SK-N-SH (cell line): ENCODE measurements around the gene SEC23A. TPM values are rescaled to one million over a fixed set of nuclear protein-coding genes. Genes with fewer than 3 reads are reported as not detected.
A peak's percentile ranks its signal among the peaks of the same experiment; 100 is the strongest.

Experiments used
- CTCF ChIA-PET: fragments of 300-600, 350-600 bp; formaldehyde crosslinking; extraction: SDS; loops from one replicate; lab custom pipeline; 2021; lab: Yijun Ruan, JAX
- POLR2A ChIA-PET: fragments of 350-600 bp; sonication (Branson Sonifier 250); formaldehyde crosslinking; extraction: SDS; loops from one replicate; lab custom pipeline; 2020; ENCODE audit warnings: antibody characterized with exemption, inconsistent platforms; lab: Yijun Ruan, JAX
- DNase-seq: peaks from one replicate; pipeline ENCODE4 v3.0.0; 2012
- H2AFZ ChIP-seq: fragments of 200-600 bp; sonication (generic); 2 replicates; pipeline ENCODE4 v1.8.1; 2016; ENCODE audit warnings: antibody characterized with exemption, mild to moderate bottlenecking, low read depth
- H3F3A ChIP-seq: fragments of 200-600 bp; sonication (generic); replicated peaks from 2 replicates; pipeline ENCODE3; 2016; ENCODE audit warnings: antibody characterized with exemption, mild to moderate bottlenecking; ENCODE audit not compliant: insufficient read depth
- H3K27ac ChIP-seq, 2 experiments: fragments of 200-500 bp in 1 of 2; fragments of 200-600 bp in 1 of 2; sonication (Bioruptor generic) in 1 of 2; sonication (generic), shearing (Covaris generic) in 1 of 2; 2 replicates each; pipeline versions ENCODE4 v1.5.1 to v1.6.1; 2014 to 2016; ENCODE audit warnings: low read depth in 2 of 2, inconsistent platforms in 1 of 2, low read length in 1 of 2, mild to moderate bottlenecking in 1 of 2, mixed read lengths in 1 of 2
- H3K27me3 ChIP-seq: fragments of 200-600 bp; sonication (generic), shearing (Covaris generic); 2 replicates; pipeline ENCODE4 v1.6.1; 2016; ENCODE audit warnings: mixed run types; ENCODE audit not compliant: insufficient read depth
- H3K36me3 ChIP-seq, 2 experiments: fragments of 200-500 bp in 1 of 2; fragments of 200-600 bp in 1 of 2; sonication (Bioruptor generic) in 1 of 2; sonication (generic) in 1 of 2; replicated peaks in 1 of 2; 2 replicates each; pipeline versions ENCODE3 to v1.5.1; 2014 to 2016; ENCODE audit warnings: low read length in 1 of 2, mild to moderate bottlenecking in 1 of 2; ENCODE audit not compliant: insufficient read depth in 2 of 2, control insufficient read depth in 1 of 2
- H3K4me1 ChIP-seq, 2 experiments: fragments of 200-500 bp in 1 of 2; fragments of 200-600 bp in 1 of 2; sonication (Bioruptor generic) in 1 of 2; sonication (generic), shearing (Covaris generic) in 1 of 2; 2 replicates each; pipeline versions ENCODE4 v1.5.1 to v1.6.1; 2014 to 2016; ENCODE audit warnings: low read depth in 1 of 2, low read length in 1 of 2, mixed run types in 1 of 2; ENCODE audit not compliant: insufficient read depth in 2 of 2, control insufficient read depth in 1 of 2
- H3K4me2 ChIP-seq: fragments of 200-600 bp; sonication (generic), shearing (Covaris generic); 2 replicates; pipeline ENCODE4 v1.6.1; 2017; ENCODE audit warnings: mixed run types
- H3K4me3 ChIP-seq, 2 experiments: fragments of 200-500 bp in 1 of 2; fragments of 200-600 bp in 1 of 2; sonication (Bioruptor generic) in 1 of 2; sonication (generic), shearing (Covaris generic) in 1 of 2; 2 replicates each; pipeline versions ENCODE4 v1.5.1 to v1.8.1; 2014 to 2016; ENCODE audit warnings: low read depth in 2 of 2, inconsistent platforms in 1 of 2, low read length in 1 of 2, mild to moderate bottlenecking in 1 of 2, mixed read lengths in 1 of 2, moderate library complexity in 1 of 2
- H3K79me2 ChIP-seq: fragments of 200-600 bp; sonication (generic); 2 replicates; pipeline ENCODE4 v1.8.1; 2017; ENCODE audit warnings: mild to moderate bottlenecking; ENCODE audit not compliant: insufficient read depth
- H3K9ac ChIP-seq: fragments of 200-600 bp; sonication (generic); 2 replicates; pipeline ENCODE4 v1.6.1; 2017; ENCODE audit warnings: mixed run types
- H3K9me2 ChIP-seq: fragments of 200-600 bp; sonication (generic); 2 replicates; pipeline ENCODE4 v1.6.1; 2017; ENCODE audit warnings: mixed run types
- H3K9me3 ChIP-seq: fragments of 200-600 bp; sonication (generic); 2 replicates; pipeline ENCODE4 v1.6.1; 2017; ENCODE audit warnings: mixed run types, mild to moderate bottlenecking, moderate library complexity
- H4K20me1 ChIP-seq: fragments of 200-600 bp; sonication (generic); 2 replicates; pipeline ENCODE4 v1.6.1; 2017; ENCODE audit warnings: mild to moderate bottlenecking, mixed run types; ENCODE audit not compliant: insufficient read depth
- ELF1 ChIP-seq: IDR thresholded peaks from 2 replicates; pipeline ENCODE4 v1.4.0; 2012
- EZH2phosphoT487 ChIP-seq: fragments of 200-600 bp; sonication (generic); IDR thresholded peaks from 2 replicates; pipeline ENCODE4 v1.6.1; 2017; ENCODE audit warnings: low read depth, mixed run types, mild to moderate bottlenecking, antibody characterized with exemption, moderate library complexity, borderline replicate concordance
- FOXJ3 ChIP-seq: sonication (generic); formaldehyde crosslinking; IDR thresholded peaks from 2 replicates; pipeline ENCODE4 v1.5.1; 2020; ENCODE audit warnings: mild to moderate bottlenecking, missing genetic modification reagents
- GABPA ChIP-seq: IDR thresholded peaks from 2 replicates; pipeline ENCODE4 v1.4.0; 2012; ENCODE audit warnings: low read depth, mild to moderate bottlenecking
- MXI1 ChIP-seq: IDR thresholded peaks from 2 replicates; pipeline ENCODE4 v1.6.1; 2012; ENCODE audit warnings: mild to moderate bottlenecking, low read depth, low read length, improper control_type of control experiment
- NFIC ChIP-seq: IDR thresholded peaks from 2 replicates; pipeline ENCODE4 v1.4.0; 2012; ENCODE audit warnings: borderline replicate concordance
- POLR2AphosphoS5 ChIP-seq: IDR thresholded peaks from 2 replicates; pipeline ENCODE4 v1.6.1; 2012; ENCODE audit warnings: low read depth, low read length
- REST ChIP-seq: IDR thresholded peaks from 2 replicates; pipeline ENCODE4 v1.6.1; 2012; ENCODE audit warnings: mild to moderate bottlenecking, low read depth, low read length, moderate library complexity
- RFX5 ChIP-seq: IDR thresholded peaks from 2 replicates; pipeline ENCODE4 v1.6.1; 2012; ENCODE audit warnings: mild to moderate bottlenecking, improper control_type of control experiment, low read length
- RXRA ChIP-seq: IDR thresholded peaks from 2 replicates; pipeline ENCODE4 v1.4.0; 2012; ENCODE audit warnings: low read depth, mild to moderate bottlenecking, borderline replicate concordance
- TAF1 ChIP-seq: IDR thresholded peaks from 2 replicates; pipeline ENCODE4 v1.6.1; 2012; ENCODE audit warnings: low read depth, mild to moderate bottlenecking, low read length, moderate library complexity, borderline replicate concordance
- YY1 ChIP-seq: IDR thresholded peaks from 2 replicates; pipeline ENCODE4 v1.4.0; 2012; ENCODE audit warnings: low read depth, mild to moderate bottlenecking
- WGBS: methylation state at CpG from one replicate; pipeline ENCODE4 v1.1.6; 2017; ENCODE audit warnings: low lambda C conversion rate; 5-methylcytosine and 5-hydroxymethylcytosine counted together
- polyA plus RNA-seq, 3 experiments: library from polyadenylated mRNA; depleted of rRNA; stranded (reverse); fragments of >200 nt; gene quantifications; 2 replicates each; pipeline ENCODE4 v1.2.3, GENCODE V29; 2012
- TF ChIP-seq, protein P1 (sequence below): fragments of 150-350 bp; IDR thresholded peaks from 2 replicates; pipeline ENCODE4 v1.6.1; 2017; ENCODE audit warnings: antibody characterized with exemption, low read length, low read depth, borderline replicate concordance
- TF ChIP-seq, protein P2 (sequence below): IDR thresholded peaks from 2 replicates; pipeline ENCODE4 v1.4.0; 2012; ENCODE audit warnings: low read depth, borderline replicate concordance

Gene SEC23A
- 30.0 and 39.4 TPM in 2 replicates for polyA plus RNA-seq (2012; rRNA removed)
- polyA plus RNA-seq (2012; cell fraction: cytosol; rRNA removed) = 23.8 and 36.5 TPM in 2 replicates
- polyA plus RNA-seq (2012; cell fraction: nucleus; rRNA removed) = 11.5 and 22.5 TPM in 2 replicates

DNA sequence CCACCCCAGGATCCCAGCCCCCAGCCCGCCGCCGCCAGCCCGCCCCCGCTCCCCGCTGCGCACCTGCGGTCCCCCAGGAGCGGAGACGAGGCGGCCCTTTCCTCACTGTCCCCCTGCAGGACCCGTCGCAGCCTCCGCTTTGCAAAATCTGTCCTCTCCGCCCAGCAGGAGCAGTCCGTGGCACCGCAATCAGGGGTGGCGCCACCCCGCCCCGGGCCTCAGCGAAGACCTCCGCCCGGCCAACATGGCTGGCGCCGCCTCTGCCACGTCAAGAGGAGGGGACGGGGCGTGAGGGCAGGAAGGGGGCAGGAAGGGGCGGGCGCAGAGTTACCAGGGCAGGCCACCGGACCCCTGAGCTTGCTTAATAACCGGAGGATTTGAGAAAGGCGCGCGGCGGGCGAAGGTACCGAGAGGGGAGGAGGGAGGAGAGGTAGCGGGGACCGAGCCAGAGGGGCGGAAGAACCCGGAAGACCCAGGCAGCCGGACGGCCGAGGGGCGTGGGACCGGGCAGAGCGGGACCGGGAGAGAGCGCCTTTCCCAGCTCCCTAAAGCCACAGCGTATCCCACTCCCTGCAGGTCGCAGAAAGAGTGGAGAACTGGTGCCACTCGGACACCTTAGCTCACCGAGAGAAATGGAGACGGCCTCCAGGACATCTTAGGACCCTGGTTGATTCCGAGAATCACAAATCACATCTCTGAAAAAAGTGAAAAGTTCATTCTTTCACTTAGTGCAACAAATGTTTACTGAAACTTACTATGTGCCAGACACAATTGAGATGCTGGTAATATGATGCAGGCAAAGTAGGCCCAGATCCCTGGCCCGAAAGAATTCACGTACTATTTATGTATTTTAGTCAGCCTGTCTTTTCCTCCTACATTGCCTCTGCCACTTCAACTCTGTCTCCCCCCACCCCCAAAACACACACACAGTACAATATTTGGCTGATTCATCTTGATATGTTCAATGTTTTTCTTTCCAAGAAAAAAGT lies at the start of gene SEC23A:
Gene SEC23A (minus strand): TSS at position 267 of the 989 bp plus-strand sequence. CDS start 7,117 bp downstream, outside the sequence.
- peak; percentile 87 for DNase-seq
- H3K36me3 ChIP-seq = no peaks in the 10 kb centered on the region
- no peak for TF ChIP-seq NFIC
- peak; percentile 60 for TF ChIP-seq GABPA
- 0 out of 2 replicates have a peak, but pooled peaks have one; percentile 64 for TF ChIP-seq YY1
- TF ChIP-seq RFX5 = no peak
- TF ChIP-seq REST = no peak
- TF ChIP-seq FOXJ3 (CRISPR knock-in tag) = peak; percentile 23; the same call in 1 of the 2 replicates
- TF ChIP-seq EZH2phosphoT487 = no peak
- TF ChIP-seq, protein P1, sequence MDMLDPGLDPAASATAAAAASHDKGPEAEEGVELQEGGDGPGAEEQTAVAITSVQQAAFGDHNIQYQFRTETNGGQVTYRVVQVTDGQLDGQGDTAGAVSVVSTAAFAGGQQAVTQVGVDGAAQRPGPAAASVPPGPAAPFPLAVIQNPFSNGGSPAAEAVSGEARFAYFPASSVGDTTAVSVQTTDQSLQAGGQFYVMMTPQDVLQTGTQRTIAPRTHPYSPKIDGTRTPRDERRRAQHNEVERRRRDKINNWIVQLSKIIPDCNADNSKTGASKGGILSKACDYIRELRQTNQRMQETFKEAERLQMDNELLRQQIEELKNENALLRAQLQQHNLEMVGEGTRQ = no peak
- no peak for TF ChIP-seq RXRA
- peak; percentile 54; the same call in 1 of the 2 replicates for TF ChIP-seq ELF1
- TF ChIP-seq, protein P2, sequence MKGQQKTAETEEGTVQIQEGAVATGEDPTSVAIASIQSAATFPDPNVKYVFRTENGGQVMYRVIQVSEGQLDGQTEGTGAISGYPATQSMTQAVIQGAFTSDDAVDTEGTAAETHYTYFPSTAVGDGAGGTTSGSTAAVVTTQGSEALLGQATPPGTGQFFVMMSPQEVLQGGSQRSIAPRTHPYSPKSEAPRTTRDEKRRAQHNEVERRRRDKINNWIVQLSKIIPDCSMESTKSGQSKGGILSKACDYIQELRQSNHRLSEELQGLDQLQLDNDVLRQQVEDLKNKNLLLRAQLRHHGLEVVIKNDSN = no peak
- peak; percentile 37; the same call in 1 of the 2 replicates for TF ChIP-seq MXI1
- TF ChIP-seq TAF1 = peak; percentile 38; the same call in 1 of the 2 replicates
- TF ChIP-seq POLR2AphosphoS5 = peak; percentile 51
- TF ChIP-seq, all 33 proteins: peak for 7
- Histone ChIP-seq H3K4me2 (peak within 1 kb of the TSS; percentile 75), H3K27ac (peak within 1 kb of the TSS; percentile 76 to 77), H3K79me2 (peaks cover 63% of the 10 kb centered on the region), H4K20me1 (peaks cover 14% of the 10 kb centered on the region; the same call in 1 of the 2 replicates), H3K9me3 (no peaks in the 10 kb centered on the region), H3K9ac (peak within 1 kb of the TSS; percentile 84), H3F3A (no peaks in the 10 kb centered on the region), H3K27me3 (no peaks in the 10 kb centered on the region), H3K4me1 (no peaks in the 10 kb centered on the region), H3K9me2 (no peaks in the 10 kb centered on the region), H3K4me3 (peak within 1 kb of the TSS; percentile 63 to 69), H2AFZ (peak within 1 kb of the TSS; percentile 65; the same call in 1 of the 2 replicates)
- 2% methylated on average over 24 of the region's 58 CpGs for WGBS
- POLR2A ChIA-PET = interaction anchor here (1.2 to 2.0 kb wide), 4 partner anchors 11 to 329 kb away, joined by 6 to 13 read pairs (median 8); partner anchors contain the start of genes FBXO33, GEMIN2, PNN and TRAPPC6B
- CTCF ChIA-PET = interaction anchor here (0.7 kb wide), 1 partner anchor 322 kb away, joined by 3 read pairs; no protein-coding TSS in a partner anchor
